Testis (tissue), 5 donors: ENCODE data around the gene CLEC4D. TPM values are rescaled to one million over a fixed set of nuclear protein-coding genes. Genes with fewer than 3 reads are reported as not detected.

Experiments
- DNase-seq: peaks from one replicate; pipeline ENCODE4 v3.0.0-alpha.2; 2019
- H3K27ac ChIP-seq, 2 donors: fragments of 200-600 bp; sonication (generic); one replicate each; pipeline ENCODE4 v1.5.1; 2019
- H3K27me3 ChIP-seq: fragments of 200-600 bp; sonication (generic); one replicate; pipeline ENCODE4 v1.5.1; 2019
- H3K36me3 ChIP-seq: fragments of 200-600 bp; sonication (generic); one replicate; pipeline ENCODE4 v1.5.1; 2017; ENCODE audit warnings: low read depth; ENCODE audit errors: missing control alignments
- H3K4me1 ChIP-seq: fragments of 200-600 bp; sonication (generic); one replicate; pipeline ENCODE4 v1.5.1; 2019
- H3K4me3 ChIP-seq, 2 donors: fragments of 200-600 bp; sonication (generic); one replicate each; pipeline ENCODE4 v1.5.1; 2017 to 2019
- H3K9me3 ChIP-seq: fragments of 200-600 bp; sonication (generic); one replicate; pipeline ENCODE4 v1.5.1; 2017
- POLR2A ChIP-seq: fragments of 450-650 bp; IDR thresholded peaks from one replicate; pipeline ENCODE4 v1.6.1; 2017; ENCODE audit warnings: antibody characterized with exemption, mild to moderate bottlenecking, moderate library complexity
- WGBS, 2 donors: methylation state at CpG; one replicate each; pipeline ENCODE4 v1.1.5; 2018; 5-methylcytosine and 5-hydroxymethylcytosine counted together
- intact Hi-C: fragments of 100-400 bp; cut with DNase I; formaldehyde crosslinking; loops from one replicate; pipeline ENCODE4 v1.15.1; 2023; ENCODE audit warnings: low total_unique reads
- long read RNA-seq, 2 donors: transcript quantifications; one replicate each; lab custom pipeline, GENCODE V29; 2026
- polyA plus RNA-seq: library from polyadenylated mRNA; stranded (reverse); fragments of 350-450 nt; fragmentation: Illumina TruSeq; extraction: RNeasy Lipid Tissue Mini Kit (QIAGEN cat#74804); gene quantifications from one replicate; pipeline ENCODE4 v1.2.3, GENCODE V29; 2014; ENCODE audit warnings: low read depth, low replicate concordance; ENCODE audit not compliant: insufficient read depth
- total RNA-seq, 2 donors: library from RNA; depleted of rRNA; stranded (reverse); fragments of >200 nt; gene quantifications; one replicate each; pipeline ENCODE4 v1.2.3, GENCODE V29; 2016
- TF ChIP-seq, protein P1 (sequence below), 3 experiments: fragments of 450-650 bp in 2 of 3; fragments of 200-600 bp in 1 of 3; sonication (generic) in 1 of 3; IDR thresholded peaks; one replicate each; pipeline ENCODE4 v1.5.1; 2016 to 2019; ENCODE audit warnings: antibody characterized with exemption in 3 of 3, mild to moderate bottlenecking in 2 of 3, moderate library complexity in 1 of 3

The CLEC4D gene
- total RNA-seq (under 1 TPM; 0.31 TPM), polyA plus RNA-seq (not detected)
- long read RNA-seq, donor 1: 0 reads
- long read RNA-seq, donor 2: 0 reads

GRCh38 chr12:8513256-8513655 lies at the start of gene CLEC4D:
TSS of gene CLEC4D (plus strand) at chr12:8513503. CDS start at chr12:8513733, 230 bp downstream.
- intact Hi-C loops: no loop called here
- WGBS, 2 donors: 86 to 89% methylated on average over 4 of the region's 4 CpGs
- H3K4me1 ChIP-seq: no peaks in the 10 kb centered on the region
- TF ChIP-seq POLR2A: no peak
- TF ChIP-seq, protein P1, sequence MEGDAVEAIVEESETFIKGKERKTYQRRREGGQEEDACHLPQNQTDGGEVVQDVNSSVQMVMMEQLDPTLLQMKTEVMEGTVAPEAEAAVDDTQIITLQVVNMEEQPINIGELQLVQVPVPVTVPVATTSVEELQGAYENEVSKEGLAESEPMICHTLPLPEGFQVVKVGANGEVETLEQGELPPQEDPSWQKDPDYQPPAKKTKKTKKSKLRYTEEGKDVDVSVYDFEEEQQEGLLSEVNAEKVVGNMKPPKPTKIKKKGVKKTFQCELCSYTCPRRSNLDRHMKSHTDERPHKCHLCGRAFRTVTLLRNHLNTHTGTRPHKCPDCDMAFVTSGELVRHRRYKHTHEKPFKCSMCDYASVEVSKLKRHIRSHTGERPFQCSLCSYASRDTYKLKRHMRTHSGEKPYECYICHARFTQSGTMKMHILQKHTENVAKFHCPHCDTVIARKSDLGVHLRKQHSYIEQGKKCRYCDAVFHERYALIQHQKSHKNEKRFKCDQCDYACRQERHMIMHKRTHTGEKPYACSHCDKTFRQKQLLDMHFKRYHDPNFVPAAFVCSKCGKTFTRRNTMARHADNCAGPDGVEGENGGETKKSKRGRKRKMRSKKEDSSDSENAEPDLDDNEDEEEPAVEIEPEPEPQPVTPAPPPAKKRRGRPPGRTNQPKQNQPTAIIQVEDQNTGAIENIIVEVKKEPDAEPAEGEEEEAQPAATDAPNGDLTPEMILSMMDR (IDR thresholded peaks at IDR 0.05): no peak
- H3K36me3 ChIP-seq: no peaks in the 10 kb centered on the region
- no peaks in the 10 kb centered on the region for H3K9me3 ChIP-seq
- no peak within 1 kb of the TSS for H3K4me3 ChIP-seq
- H3K27me3 ChIP-seq: no peaks in the 10 kb centered on the region
- DNase-seq: no peak
- H3K27ac ChIP-seq: no peak within 1 kb of the TSS

GRCh38 chr12:8465301-8465996 lies 47.9 kb upstream of the CLEC4D start:
- TF ChIP-seq, protein P1 (IDR thresholded peaks at IDR 0.05): no peak
- no peak for TF ChIP-seq POLR2A

GRCh38 chr12:8466241-8466640 lies 47.1 kb upstream of the CLEC4D start:
- H3K27ac ChIP-seq: no peak overlapping the region
- no peaks in the 10 kb centered on the region for H3K4me1 ChIP-seq
- H3K4me3 ChIP-seq: no peak overlapping the region
- no peak for DNase-seq
- intact Hi-C loops: no loop called here
- TF ChIP-seq POLR2A: no peak
- TF ChIP-seq, protein P1 (IDR thresholded peaks at IDR 0.05): no peak
- H3K9me3 ChIP-seq: no peaks in the 10 kb centered on the region
- no peaks in the 10 kb centered on the region for H3K27me3 ChIP-seq
- H3K36me3 ChIP-seq: no peaks in the 10 kb centered on the region

More at GRCh38 chr12:8465301-8465996, 47.9 kb upstream of the CLEC4D start:
- intact Hi-C loops: no loop called here
- Histone ChIP-seq H3K27ac (no peak overlapping the region), H3K36me3 (no peaks in the 10 kb centered on the region), H3K9me3 (no peaks in the 10 kb centered on the region), H3K4me1 (no peaks in the 10 kb centered on the region), H3K4me3 (no peak overlapping the region), H3K27me3 (no peaks in the 10 kb centered on the region)
- 0% methylated on average over 2 of the region's 2 CpGs for WGBS, 2 donors
- no peak for DNase-seq

GRCh38 chr12:8471090-8471489 lies 42.2 kb upstream of the CLEC4D start:
- H3K36me3 ChIP-seq: no peaks in the 10 kb centered on the region
- intact Hi-C loops: no loop called here
- no peak overlapping the region for H3K27ac ChIP-seq
- TF ChIP-seq, protein P1 (IDR thresholded peaks at IDR 0.05): no peak
- no peak for TF ChIP-seq POLR2A
- no peaks in the 10 kb centered on the region for H3K27me3 ChIP-seq
- DNase-seq: no peak
- no peaks in the 10 kb centered on the region for H3K4me1 ChIP-seq
- H3K4me3 ChIP-seq: no peak overlapping the region
- H3K9me3 ChIP-seq: no peaks in the 10 kb centered on the region
- 61 to 81% methylated on average over 1 of the region's 1 CpG for WGBS, 2 donors
